ENCODE data around the gene AKAP13. TPM values are rescaled to one million over a fixed set of nuclear protein-coding genes. Genes with fewer than 3 reads are reported as not detected.
"Not testable (repeated sequence)": the region's sequence is repeated elsewhere in the genome, so short reads cannot be mapped to it uniquely, and the experiment has no call there.

Gene AKAP13
- polyA plus RNA-seq, 3 donors, result 47.9 to 99.7 (median 92.6) TPM

GRCh38 chr15:85658816-85659215 lies 278.4 kb downstream of the AKAP13 start:
- Histone ChIP-seq H3K4me3 (replicated peaks in 1 of 3; ENCODE audit: low read depth in 2 of 3, low read length in 3 of 3) (no peak overlapping the region), H3K27me3 (ENCODE audit: control insufficient read depth in 2 of 2, insufficient read depth in 2 of 2, low read length in 2 of 2) (no peaks in the 10 kb centered on the region), H2AFZ (ENCODE audit: insufficient read depth, low read depth, low read length, poor library complexity, severe bottlenecking) (no peak overlapping the region), H3K4me1 (ENCODE audit: control insufficient read depth in 1 of 2, insufficient read depth in 2 of 2, low read length in 2 of 2) (no peaks in the 10 kb centered on the region), H3K36me3 (replicated peaks in 1 of 2; ENCODE audit: control insufficient read depth in 1 of 2, insufficient read depth in 2 of 2, low read length in 2 of 2) (peaks cover 97 to 100% of the 10 kb centered on the region in 2 donors), H4K20me1 (ENCODE audit: insufficient read depth, low read length) (peaks cover 100% of the 10 kb centered on the region), H3K4me2 (replicated peaks; ENCODE audit: extremely low read depth, low read length, poor library complexity, severe bottlenecking) (no peak overlapping the region), H3K9ac (ENCODE audit: insufficient read depth, low read length, poor library complexity, severe bottlenecking) (no peak overlapping the region), H3K79me2 (ENCODE audit: insufficient read depth, low read length) (peaks cover 64% of the 10 kb centered on the region), H3K27ac (ENCODE audit: low read depth in 1 of 2, low read length in 2 of 2) (peak overlapping the region in 1 of 2 donors; percentile 9), H3K9me3 (replicated peaks in 1 of 2; ENCODE audit: control insufficient read depth in 1 of 2, insufficient read depth in 1 of 2, low read length in 2 of 2) (no peaks in the 10 kb centered on the region)
- no peak for DNase-seq
- Mint-ChIP-seq H3K4me1 (no peaks in the 10 kb centered on the region), H3K9me3 (no peaks in the 10 kb centered on the region), H3K36me3 (peaks cover 81 to 87% of the 10 kb centered on the region in 2 donors), H3K27ac (no peak overlapping the region), H3K4me3 (no peak overlapping the region), H3K27me3 (ENCODE audit: low read depth in 3 of 3) (no peaks in the 10 kb centered on the region)
- intact Hi-C loops (cut with micrococcal nuclease), result no loop called here
- TF ChIP-seq CTCF (IDR thresholded peaks at IDR 0.05), result no peak
- WGBS (ENCODE audit: insufficient coverage), result no CpG with 5 or more reads among the region's 3 CpGs

- TF ChIP-seq CTCF (IDR thresholded peaks at IDR 0.05), result no peak
- H3K4me1 Mint-ChIP-seq, result peaks cover 4% of the 10 kb centered on the region
- Histone ChIP-seq H3K9ac (ENCODE audit: insufficient read depth, low read length, poor library complexity, severe bottlenecking) (no peak overlapping the region), H3K4me3 (replicated peaks in 1 of 3; ENCODE audit: low read depth in 2 of 3, low read length in 3 of 3) (no peak overlapping the region), H3K4me2 (replicated peaks; ENCODE audit: extremely low read depth, low read length, poor library complexity, severe bottlenecking) (no peak overlapping the region), H3K27ac (ENCODE audit: low read depth in 1 of 2, low read length in 2 of 2) (peak overlapping the region in 1 of 2 donors; percentile 26), H4K20me1 (ENCODE audit: insufficient read depth, low read length) (peaks cover 97% of the 10 kb centered on the region), H3K27me3 (ENCODE audit: control insufficient read depth in 2 of 2, insufficient read depth in 2 of 2, low read length in 2 of 2) (no peaks in the 10 kb centered on the region), H3K36me3 (replicated peaks in 1 of 2; ENCODE audit: control insufficient read depth in 1 of 2, insufficient read depth in 2 of 2, low read length in 2 of 2) (peaks cover 90 to 100% of the 10 kb centered on the region in 2 donors), H3K79me2 (ENCODE audit: insufficient read depth, low read length) (peaks cover 60% of the 10 kb centered on the region), H3K9me3 (replicated peaks in 1 of 2; ENCODE audit: control insufficient read depth in 1 of 2, insufficient read depth in 1 of 2, low read length in 2 of 2) (no peaks in the 10 kb centered on the region), H2AFZ (ENCODE audit: insufficient read depth, low read depth, low read length, poor library complexity, severe bottlenecking) (no peak overlapping the region), H3K4me1 (ENCODE audit: control insufficient read depth in 1 of 2, insufficient read depth in 2 of 2, low read length in 2 of 2) (no peaks in the 10 kb centered on the region)
- H3K36me3 Mint-ChIP-seq, result peaks cover 85 to 88% of the 10 kb centered on the region in 2 donors
- WGBS (ENCODE audit: insufficient coverage), result 89% methylated on average over 3 of the region's 3 CpGs
- DNase-seq, result no peak
- H3K9me3 Mint-ChIP-seq, result no peaks in the 10 kb centered on the region
- no peaks in the 10 kb centered on the region for H3K27me3 Mint-ChIP-seq (ENCODE audit: low read depth in 3 of 3)
- intact Hi-C loops (cut with micrococcal nuclease), result no loop called here
- no peak overlapping the region for H3K4me3 Mint-ChIP-seq
- peak overlapping the region in 1 of 7 donors; percentile 63 for H3K27ac Mint-ChIP-seq
Measured at GRCh38 chr15:85661859-85662258, 281.5 kb downstream of the AKAP13 start.

- H3K9ac ChIP-seq (ENCODE audit: insufficient read depth, low read length, poor library complexity, severe bottlenecking); H3K27me3 Mint-ChIP-seq (ENCODE audit: low read depth in 3 of 3); H3K27me3 ChIP-seq (ENCODE audit: control insufficient read depth in 2 of 2, insufficient read depth in 2 of 2, low read length in 2 of 2); intact Hi-C loops (cut with micrococcal nuclease); H3K4me3 ChIP-seq (replicated peaks in 1 of 3; ENCODE audit: low read depth in 2 of 3, low read length in 3 of 3); H3K4me3 Mint-ChIP-seq; H3K4me2 ChIP-seq (replicated peaks; ENCODE audit: extremely low read depth, low read length, poor library complexity, severe bottlenecking); H3K4me1 ChIP-seq (ENCODE audit: control insufficient read depth in 1 of 2, insufficient read depth in 2 of 2, low read length in 2 of 2); H3K27ac ChIP-seq (ENCODE audit: low read depth in 1 of 2, low read length in 2 of 2); DNase-seq; H2AFZ ChIP-seq (ENCODE audit: insufficient read depth, low read depth, low read length, poor library complexity, severe bottlenecking); H3K9me3 Mint-ChIP-seq; H3K9me3 ChIP-seq (replicated peaks in 1 of 2; ENCODE audit: control insufficient read depth in 1 of 2, insufficient read depth in 1 of 2, low read length in 2 of 2): not testable (repeated sequence)
- H4K20me1 ChIP-seq (ENCODE audit: insufficient read depth, low read length), result peaks cover 97% of the 10 kb centered on the region
- WGBS (ENCODE audit: insufficient coverage), result 100% methylated on average over 2 of the region's 6 CpGs
- Mint-ChIP-seq H3K4me1 (peaks cover 17% of the 10 kb centered on the region), H3K36me3 (peaks cover 83 to 96% of the 10 kb centered on the region in 2 donors), H3K27ac (peak overlapping the region in 2 of 7 donors; percentile 30 to 69)
- peaks cover 90 to 99% of the 10 kb centered on the region in 2 donors for H3K36me3 ChIP-seq (replicated peaks in 1 of 2; ENCODE audit: control insufficient read depth in 1 of 2, insufficient read depth in 2 of 2, low read length in 2 of 2)
- H3K79me2 ChIP-seq (ENCODE audit: insufficient read depth, low read length), result peaks cover 47% of the 10 kb centered on the region
Measured at GRCh38 chr15:85665677-85666076, 285.3 kb downstream of the AKAP13 start.
